ENCODE measurements around the gene GALNT2.

GALNT2 gene

DNA sequence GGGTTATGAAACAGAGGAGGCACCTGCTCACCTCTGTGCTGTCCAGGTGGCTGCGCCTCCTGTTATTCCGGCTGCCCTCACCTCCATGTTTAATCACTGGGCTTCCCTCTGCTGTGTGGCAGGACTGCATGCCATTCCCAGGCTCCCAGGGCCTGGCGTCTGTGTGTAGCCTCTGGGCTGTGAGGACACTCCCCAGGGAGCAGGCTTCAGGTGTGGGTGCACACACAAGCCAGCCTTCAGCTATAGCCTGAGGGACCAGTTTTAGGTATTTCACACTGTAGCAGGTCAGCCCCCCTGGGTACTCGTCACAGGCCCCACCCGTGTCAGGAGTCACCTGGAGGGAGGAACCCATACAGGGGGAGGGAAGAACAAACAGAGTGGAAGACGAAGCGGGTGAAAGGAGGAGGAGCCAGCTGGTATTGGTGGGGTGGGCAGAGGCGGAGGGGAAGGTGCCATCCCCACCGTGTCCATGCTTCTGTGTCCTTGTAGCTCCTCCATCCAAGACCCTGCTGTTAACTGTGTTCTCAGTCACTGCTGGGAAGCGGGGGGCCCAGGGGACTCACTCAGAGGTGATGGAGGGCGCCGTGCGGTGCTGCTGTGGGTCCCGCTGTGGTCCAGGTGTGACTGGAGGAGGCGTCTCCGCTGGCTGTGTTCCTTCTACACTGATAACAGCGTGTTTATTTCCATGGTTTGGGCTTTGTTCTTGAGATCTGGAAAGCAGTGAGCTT, 200.5 kb downstream of the GALNT2 start:
- in situ Hi-C loops (cut with MboI; ENCODE audit: low pct_unique_long_range_greater_than_20kb, low sequenced_read_pairs, unreplicated experiment) = no loop called here
- DNase-seq (ENCODE audit: low spot score) = no peak
- TF ChIP-seq CTCF (IDR thresholded peaks at IDR 0.05; ENCODE audit: extremely low read depth, insufficient read depth, missing control alignments) = no peak

DNA sequence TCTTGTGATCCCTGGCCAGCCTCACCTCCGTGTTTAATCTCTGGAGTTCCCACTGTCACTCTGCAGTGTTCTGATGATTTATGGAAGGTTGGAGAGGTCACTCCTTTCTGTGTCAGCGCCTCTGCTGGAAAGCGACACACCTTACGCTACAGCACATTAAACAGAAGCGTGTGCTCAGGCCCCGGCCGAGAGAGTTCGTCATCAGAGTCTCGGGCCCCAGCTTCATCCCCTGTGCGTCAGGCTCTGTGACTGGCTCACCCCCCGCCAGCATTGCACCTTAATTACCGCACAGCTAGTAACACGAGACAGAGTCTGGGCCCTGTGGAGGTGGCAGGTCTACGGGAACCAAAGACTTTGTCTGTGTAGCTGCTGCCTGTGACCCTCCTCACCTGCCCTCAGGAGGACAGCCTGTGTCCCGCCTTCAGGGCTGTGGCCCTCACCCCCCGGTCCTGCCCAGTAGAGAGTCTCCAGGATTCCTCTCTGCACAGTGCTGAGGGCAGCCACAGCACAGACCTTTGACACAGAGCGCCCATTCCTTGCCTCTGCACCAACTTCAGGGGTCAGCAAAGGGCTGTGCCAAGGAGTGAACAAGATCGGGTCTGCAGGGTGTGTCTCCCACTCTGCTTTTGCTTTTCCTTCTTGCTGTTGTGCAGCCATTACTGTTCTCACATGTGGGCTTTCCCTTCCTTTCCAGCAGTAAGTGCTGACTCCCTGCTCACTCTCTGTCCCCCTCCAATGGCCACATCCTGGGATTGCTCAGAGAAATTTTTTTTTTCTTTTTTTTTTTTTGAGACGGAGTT, 201.5 kb downstream of the GALNT2 start:
- DNase-seq (ENCODE audit: low spot score) = peak; percentile 60
- in situ Hi-C loops (cut with MboI; ENCODE audit: low pct_unique_long_range_greater_than_20kb, low sequenced_read_pairs, unreplicated experiment) = no loop called here
- peak; percentile 30 for TF ChIP-seq CTCF (IDR thresholded peaks at IDR 0.05; ENCODE audit: extremely low read depth, insufficient read depth, missing control alignments)

GRCh38 chr1:230270185-230270558, 203.1 kb downstream of the GALNT2 start:
- in situ Hi-C loops (cut with MboI; ENCODE audit: low pct_unique_long_range_greater_than_20kb, low sequenced_read_pairs, unreplicated experiment) = no loop called here
- no peak for TF ChIP-seq CTCF (IDR thresholded peaks at IDR 0.05; ENCODE audit: extremely low read depth, insufficient read depth, missing control alignments)
- DNase-seq (ENCODE audit: low spot score) = no peak

DNA sequence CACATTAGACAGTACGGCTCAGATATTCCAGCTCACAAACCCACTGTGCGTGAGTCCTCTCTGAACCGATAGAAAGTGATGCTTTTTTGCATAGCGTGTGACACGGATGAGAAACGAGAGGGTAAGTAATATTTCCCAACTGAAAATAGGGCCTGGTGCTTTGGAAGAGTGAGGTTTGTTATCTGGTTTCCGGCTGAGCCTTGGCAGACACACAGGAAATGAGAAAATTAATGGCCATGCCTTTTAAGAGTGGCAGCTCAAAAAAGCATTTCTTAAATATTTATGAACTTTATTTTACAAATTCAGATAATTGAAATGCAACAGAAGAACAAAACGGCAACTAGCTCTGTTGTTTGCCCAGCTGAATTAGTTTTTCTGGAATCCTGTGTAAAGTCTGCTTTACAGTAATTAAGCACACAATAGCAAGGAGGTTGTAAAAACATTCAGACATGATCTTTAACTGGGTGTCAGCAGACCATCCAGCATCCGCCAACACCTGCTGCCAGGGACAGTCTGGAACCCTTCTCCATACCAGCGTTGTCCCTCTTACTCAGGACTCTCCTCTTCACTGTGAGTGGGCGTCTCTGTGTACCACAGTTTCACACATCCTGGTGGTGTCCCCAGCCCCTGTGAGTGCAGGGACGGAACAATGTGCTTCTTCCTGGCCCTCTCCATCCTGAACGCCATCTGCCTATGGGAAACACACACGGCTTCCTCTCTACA, 203.7 kb downstream of the GALNT2 start:
- DNase-seq (ENCODE audit: low spot score) = peak; percentile 57
- no peak for TF ChIP-seq CTCF (IDR thresholded peaks at IDR 0.05; ENCODE audit: extremely low read depth, insufficient read depth, missing control alignments)
- in situ Hi-C loops (cut with MboI; ENCODE audit: low pct_unique_long_range_greater_than_20kb, low sequenced_read_pairs, unreplicated experiment) = no loop called here

DNA sequence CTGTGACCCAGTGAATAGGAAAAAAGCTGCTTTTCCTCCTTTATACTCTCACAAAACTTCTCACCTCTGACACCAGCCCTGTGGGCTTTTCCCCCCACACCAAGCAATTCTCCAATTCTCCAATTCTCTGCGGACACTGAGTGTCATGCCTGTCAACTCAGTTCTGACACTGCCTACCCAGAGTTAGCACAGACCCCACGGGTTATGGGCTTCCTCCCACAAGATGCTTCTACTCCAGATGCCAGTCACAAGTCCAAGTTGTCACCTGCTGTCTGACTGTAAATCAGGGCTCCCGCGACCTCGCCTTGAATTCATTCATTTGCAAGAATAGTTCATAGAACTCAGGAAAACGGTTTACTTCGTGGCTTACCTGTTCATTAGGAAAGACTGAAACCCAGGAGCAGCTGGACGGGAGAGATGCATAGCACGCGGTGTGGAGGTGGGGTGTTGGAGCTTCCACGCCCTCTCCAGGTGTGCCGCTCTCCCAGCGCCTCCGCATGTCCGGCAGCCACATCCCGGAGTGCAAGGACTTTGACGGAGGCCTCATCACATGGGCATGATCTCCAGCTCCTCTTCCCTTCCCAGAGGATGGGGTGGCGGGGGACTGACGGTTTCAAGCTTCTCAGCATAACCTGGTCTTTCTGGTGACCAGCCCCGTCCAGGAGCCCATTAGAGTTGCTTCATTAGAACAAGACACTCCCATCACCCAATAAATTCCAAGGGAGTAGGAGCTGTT, 204.4 kb downstream of the GALNT2 start:
- in situ Hi-C loops (cut with MboI; ENCODE audit: low pct_unique_long_range_greater_than_20kb, low sequenced_read_pairs, unreplicated experiment) = no loop called here
- no peak for TF ChIP-seq CTCF (IDR thresholded peaks at IDR 0.05; ENCODE audit: extremely low read depth, insufficient read depth, missing control alignments)
- DNase-seq (ENCODE audit: low spot score) = no peak

GRCh38 chr1:230272557-230272956, 205.5 kb downstream of the GALNT2 start:
- in situ Hi-C loops (cut with MboI; ENCODE audit: low pct_unique_long_range_greater_than_20kb, low sequenced_read_pairs, unreplicated experiment) = no loop called here

More at GRCh38 chr1:230272557-230272956, 205.5 kb downstream of the GALNT2 start:
- no peak for DNase-seq (ENCODE audit: low spot score)
- no peak for TF ChIP-seq CTCF (IDR thresholded peaks at IDR 0.05; ENCODE audit: extremely low read depth, insufficient read depth, missing control alignments)
